Astrocyte (in vitro differentiated cells and primary cell): ENCODE results near the gene CYB561D2. TPM values are rescaled to one million over a fixed set of nuclear protein-coding genes. Genes with fewer than 3 reads are reported as not detected.
A peak's percentile ranks its signal among the peaks of the same experiment; 100 is the strongest.

ENCODE experiments used
- DNase-seq: peaks from one replicate; pipeline ENCODE4 v3.0.0-alpha.2; 2010; ENCODE audit warnings: low read depth
- FAIRE-seq: peaks from 2 replicates; lab custom pipeline; 2011; peaks lifted over from hg19 to GRCh38; lab: Jason Lieb, UNC
- H2AFZ ChIP-seq: 2 replicates; pipeline ENCODE4 v1.6.0; 2012; ENCODE audit warnings: low read depth, low read length, inconsistent platforms
- H3K27ac ChIP-seq: 2 replicates; pipeline ENCODE4 v1.5.1; 2011; ENCODE audit warnings: low read depth, low read length, inconsistent platforms
- H3K27me3 ChIP-seq: 2 replicates; pipeline ENCODE4 v1.6.0; 2011; ENCODE audit warnings: low read length, inconsistent platforms; ENCODE audit not compliant: insufficient read depth
- H3K36me3 ChIP-seq: 2 replicates; pipeline ENCODE4 v1.5.1; 2011; ENCODE audit warnings: low read length, inconsistent platforms; ENCODE audit not compliant: insufficient read depth
- H3K4me1 ChIP-seq: 2 replicates; pipeline ENCODE4 v1.5.1; 2011; ENCODE audit warnings: low read length, inconsistent platforms; ENCODE audit not compliant: insufficient read depth
- H3K4me2 ChIP-seq: 2 replicates; pipeline ENCODE4 v1.6.0; 2012; ENCODE audit warnings: low read length, inconsistent platforms
- H3K4me3 ChIP-seq: 2 replicates; pipeline ENCODE4 v1.5.1; 2011; ENCODE audit warnings: low read depth, mild to moderate bottlenecking, low read length, inconsistent platforms; ENCODE audit not compliant: insufficient read depth
- H3K79me2 ChIP-seq: 2 replicates; pipeline ENCODE4 v1.6.0; 2012; ENCODE audit warnings: mild to moderate bottlenecking, low read length, inconsistent platforms; ENCODE audit not compliant: insufficient read depth
- H3K9ac ChIP-seq: 2 replicates; pipeline ENCODE4 v1.6.0; 2012; ENCODE audit warnings: mild to moderate bottlenecking, low read length, inconsistent platforms
- H3K9me3 ChIP-seq: 2 replicates; pipeline ENCODE4 v1.5.1; 2012; ENCODE audit warnings: low read depth, mild to moderate bottlenecking, low read length, inconsistent platforms; ENCODE audit not compliant: insufficient read depth
- H4K20me1 ChIP-seq: 2 replicates; pipeline ENCODE4 v1.6.0; 2012; ENCODE audit warnings: low read length, inconsistent platforms; ENCODE audit not compliant: insufficient read depth
- H3K27ac Mint-ChIP-seq: one replicate; pipeline ENCODE4 v1.8.0; 2021; ENCODE audit warnings: mild to moderate bottlenecking, mixed read lengths; ENCODE audit not compliant: unreplicated experiment
- H3K27me3 Mint-ChIP-seq: one replicate; pipeline ENCODE4 v1.8.0; 2021; ENCODE audit warnings: low read depth, mixed read lengths; ENCODE audit not compliant: unreplicated experiment
- H3K36me3 Mint-ChIP-seq: one replicate; pipeline ENCODE4 v1.8.0; 2021; ENCODE audit warnings: low read depth, mixed read lengths; ENCODE audit not compliant: unreplicated experiment
- H3K4me1 Mint-ChIP-seq: one replicate; pipeline ENCODE4 v1.8.0; 2021; ENCODE audit warnings: low read depth, mixed read lengths; ENCODE audit not compliant: unreplicated experiment
- H3K4me3 Mint-ChIP-seq: one replicate; pipeline ENCODE4 v1.8.0; 2021; ENCODE audit warnings: mild to moderate bottlenecking, moderate library complexity, mixed read lengths; ENCODE audit not compliant: unreplicated experiment
- H3K9me3 Mint-ChIP-seq: one replicate; pipeline ENCODE4 v1.8.0; 2021; ENCODE audit warnings: mild to moderate bottlenecking, mixed read lengths; ENCODE audit not compliant: unreplicated experiment
- CTCF ChIP-seq: IDR thresholded peaks from 2 replicates; pipeline ENCODE4 v1.5.1; 2011; ENCODE audit warnings: low read depth, mild to moderate bottlenecking, inconsistent platforms, low read length, moderate library complexity; ENCODE audit not compliant: insufficient read depth
- EZH2 ChIP-seq: IDR thresholded peaks from 2 replicates; pipeline ENCODE4 v1.6.1; 2012; ENCODE audit warnings: mild to moderate bottlenecking, low read length, inconsistent platforms; ENCODE audit not compliant: insufficient read depth
- total RNA-seq: library from RNA; stranded (reverse); gene quantifications from 2 replicates; pipeline ENCODE4 v1.2.1, GENCODE V29; 2021

CYB561D2 gene
- total RNA-seq, 1 donor from 2014 or later: 19.4 TPM

GRCh38 chr3:50359760-50360110 is 9.1 kb downstream of the CYB561D2 start:
- peaks cover 47% of the 10 kb centered on the region for H3K79me2 ChIP-seq
- H3K4me2 ChIP-seq: peak overlapping the region; percentile 98
- H3K4me3 ChIP-seq: peak overlapping the region; percentile 73
- no peak for TF ChIP-seq CTCF
- no peak for TF ChIP-seq EZH2
- peaks cover 40% of the 10 kb centered on the region for H4K20me1 ChIP-seq
- FAIRE-seq (no peak), DNase-seq (no peak)
- Mint-ChIP-seq H3K27me3 (peaks cover 4% of the 10 kb centered on the region), H3K27ac (peak overlapping the region; percentile 62), H3K36me3 (peaks cover 10% of the 10 kb centered on the region), H3K9me3 (no peaks in the 10 kb centered on the region), H3K4me1 (peaks cover 22% of the 10 kb centered on the region), H3K4me3 (peak overlapping the region; percentile 90)
- peak overlapping the region; percentile 94 for H3K9ac ChIP-seq
- no peaks in the 10 kb centered on the region for H3K36me3 ChIP-seq
- no peak overlapping the region for H3K27ac ChIP-seq
- H3K9me3 ChIP-seq: no peaks in the 10 kb centered on the region
- H2AFZ ChIP-seq: peak overlapping the region; percentile 79
- H3K27me3 ChIP-seq: no peaks in the 10 kb centered on the region
- peaks cover 35% of the 10 kb centered on the region for H3K4me1 ChIP-seq

- Histone ChIP-seq H3K27me3 (peaks cover 3% of the 10 kb centered on the region), H3K9me3 (no peaks in the 10 kb centered on the region), H3K4me2 (peak overlapping the region; percentile 84), H3K36me3 (no peaks in the 10 kb centered on the region), H3K27ac (no peak overlapping the region), H3K79me2 (no peaks in the 10 kb centered on the region), H3K4me1 (peaks cover 5% of the 10 kb centered on the region), H4K20me1 (no peaks in the 10 kb centered on the region), H2AFZ (peak overlapping the region; percentile 81), H3K4me3 (peak overlapping the region; percentile 50), H3K9ac (peak overlapping the region; percentile 66)
- Mint-ChIP-seq H3K4me3 (peak overlapping the region; percentile 73), H3K27me3 (peaks cover 28% of the 10 kb centered on the region), H3K9me3 (no peaks in the 10 kb centered on the region), H3K4me1 (no peaks in the 10 kb centered on the region), H3K27ac (no peak overlapping the region), H3K36me3 (no peaks in the 10 kb centered on the region)
- FAIRE-seq (no peak), DNase-seq (peak; percentile 16)
- no peak for TF ChIP-seq EZH2
- TF ChIP-seq CTCF: no peak
Observed at GRCh38 chr3:50364573-50365079, 14.0 kb downstream of the CYB561D2 start.

GRCh38 chr3:50365080-50365841 is 14.6 kb downstream of the CYB561D2 start:
- H3K4me3 Mint-ChIP-seq: peak overlapping the region; percentile 78
- no peak overlapping the region for H3K9ac ChIP-seq
- no peak for FAIRE-seq

More at GRCh38 chr3:50365080-50365841, 14.6 kb downstream of the CYB561D2 start:
- no peak overlapping the region for H3K27ac ChIP-seq
- H3K9me3 ChIP-seq: no peaks in the 10 kb centered on the region
- no peaks in the 10 kb centered on the region for H4K20me1 ChIP-seq
- H3K9me3 Mint-ChIP-seq: no peaks in the 10 kb centered on the region
- H3K4me1 ChIP-seq: peaks cover 3% of the 10 kb centered on the region
- peak; percentile 30 for DNase-seq
- H3K4me2 ChIP-seq: peak overlapping the region; percentile 84
- H3K27me3 Mint-ChIP-seq: peaks cover 28% of the 10 kb centered on the region
- no peaks in the 10 kb centered on the region for H3K79me2 ChIP-seq
- H3K4me1 Mint-ChIP-seq: no peaks in the 10 kb centered on the region
- H3K36me3 ChIP-seq: no peaks in the 10 kb centered on the region
- TF ChIP-seq CTCF (no peak), EZH2 (no peak)
- H2AFZ ChIP-seq: peak overlapping the region; percentile 96
- no peaks in the 10 kb centered on the region for H3K36me3 Mint-ChIP-seq
- H3K27ac Mint-ChIP-seq: no peak overlapping the region
- H3K4me3 ChIP-seq: peak overlapping the region; percentile 51
- H3K27me3 ChIP-seq: peaks cover 3% of the 10 kb centered on the region
